Measurements from ENCODE around the gene CDH3. TPM values are rescaled to one million over a fixed set of nuclear protein-coding genes. Genes with fewer than 3 reads are reported as not detected.
A peak's percentile ranks its signal among the peaks of the same experiment; 100 is the strongest.

The CDH3 gene
- total RNA-seq, 1 donor from 2014 or later, result 3.4 TPM

DNA sequence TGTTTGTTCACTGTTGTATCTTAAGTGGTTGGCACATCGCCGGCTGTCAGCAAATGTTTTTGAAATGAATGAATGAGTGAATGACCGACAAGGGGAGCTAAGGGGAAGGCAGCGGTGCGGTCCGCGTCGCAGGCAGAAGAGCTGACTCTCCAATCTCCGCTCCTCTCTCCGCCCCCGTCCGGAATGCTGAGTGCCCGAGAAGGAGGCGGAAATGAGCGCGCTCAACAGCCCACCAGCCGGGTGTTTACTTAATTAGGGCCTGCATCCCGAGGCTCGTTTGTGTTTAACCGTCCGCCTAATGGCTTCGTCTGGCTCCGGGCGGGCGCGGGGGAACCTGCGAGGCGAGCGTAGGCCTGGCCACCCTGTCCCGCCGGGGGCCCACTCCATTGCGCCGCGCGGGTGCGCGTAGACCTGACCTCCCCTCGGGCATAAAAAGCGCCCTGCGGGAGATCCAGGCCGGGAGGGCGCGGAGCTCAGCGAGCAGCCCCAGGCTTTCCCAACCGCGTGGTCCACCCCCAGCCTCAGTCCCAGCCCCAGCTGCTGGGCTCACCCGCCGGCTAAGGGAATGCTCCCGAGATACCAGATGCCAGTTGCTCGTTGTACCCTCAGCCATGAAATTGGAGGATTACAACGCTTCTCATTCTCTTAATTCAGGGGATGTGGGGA, 2.5 kb upstream of the CDH3 start:
- Histone ChIP-seq H3K27ac (no peak overlapping the region), H3K36me3 (no peaks in the 10 kb centered on the region), H3K27me3 (ENCODE audit: low read depth) (peaks cover 56% of the 10 kb centered on the region), H3K4me1 (peaks cover 28% of the 10 kb centered on the region), H3K9me3 (no peaks in the 10 kb centered on the region), H3K4me3 (peak overlapping the region; percentile 39)
- peak; percentile 73 to 74 for ATAC-seq
- DNase-seq, result peak; percentile 76
- TF ChIP-seq, protein P1, sequence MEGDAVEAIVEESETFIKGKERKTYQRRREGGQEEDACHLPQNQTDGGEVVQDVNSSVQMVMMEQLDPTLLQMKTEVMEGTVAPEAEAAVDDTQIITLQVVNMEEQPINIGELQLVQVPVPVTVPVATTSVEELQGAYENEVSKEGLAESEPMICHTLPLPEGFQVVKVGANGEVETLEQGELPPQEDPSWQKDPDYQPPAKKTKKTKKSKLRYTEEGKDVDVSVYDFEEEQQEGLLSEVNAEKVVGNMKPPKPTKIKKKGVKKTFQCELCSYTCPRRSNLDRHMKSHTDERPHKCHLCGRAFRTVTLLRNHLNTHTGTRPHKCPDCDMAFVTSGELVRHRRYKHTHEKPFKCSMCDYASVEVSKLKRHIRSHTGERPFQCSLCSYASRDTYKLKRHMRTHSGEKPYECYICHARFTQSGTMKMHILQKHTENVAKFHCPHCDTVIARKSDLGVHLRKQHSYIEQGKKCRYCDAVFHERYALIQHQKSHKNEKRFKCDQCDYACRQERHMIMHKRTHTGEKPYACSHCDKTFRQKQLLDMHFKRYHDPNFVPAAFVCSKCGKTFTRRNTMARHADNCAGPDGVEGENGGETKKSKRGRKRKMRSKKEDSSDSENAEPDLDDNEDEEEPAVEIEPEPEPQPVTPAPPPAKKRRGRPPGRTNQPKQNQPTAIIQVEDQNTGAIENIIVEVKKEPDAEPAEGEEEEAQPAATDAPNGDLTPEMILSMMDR (IDR thresholded peaks at IDR 0.05), result no peak
- intact Hi-C loops (cut with DNase I), result no loop called here

DNA sequence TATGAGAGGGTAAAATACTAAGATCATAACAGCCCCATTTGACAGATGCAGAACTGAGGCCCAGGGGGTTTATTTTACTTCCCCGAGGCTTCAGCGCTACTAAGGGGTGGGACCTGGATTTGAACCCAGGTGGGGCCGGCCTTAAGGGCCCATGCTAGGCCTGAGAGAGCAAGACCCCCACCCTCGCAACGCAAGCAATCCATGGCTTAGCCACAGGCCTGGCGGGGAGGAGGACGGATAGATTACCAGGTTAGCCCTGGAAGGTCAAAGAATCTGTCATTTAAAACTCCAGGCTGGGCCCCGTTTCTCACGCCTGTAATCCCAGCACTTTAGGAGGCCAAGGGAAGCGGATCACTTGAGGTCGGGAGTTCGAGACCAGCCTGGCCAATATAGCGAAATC, 1.9 kb upstream of the CDH3 start:
- ATAC-seq, result no peak
- intact Hi-C loops (cut with DNase I), result no loop called here
- Histone ChIP-seq H3K27me3 (ENCODE audit: low read depth) (peaks cover 62% of the 10 kb centered on the region), H3K36me3 (no peaks in the 10 kb centered on the region), H3K4me1 (peaks cover 28% of the 10 kb centered on the region), H3K27ac (no peak overlapping the region), H3K9me3 (no peaks in the 10 kb centered on the region), H3K4me3 (no peak overlapping the region)
- TF ChIP-seq, protein P1 (IDR thresholded peaks at IDR 0.05), result no peak
- no peak for DNase-seq

DNA sequence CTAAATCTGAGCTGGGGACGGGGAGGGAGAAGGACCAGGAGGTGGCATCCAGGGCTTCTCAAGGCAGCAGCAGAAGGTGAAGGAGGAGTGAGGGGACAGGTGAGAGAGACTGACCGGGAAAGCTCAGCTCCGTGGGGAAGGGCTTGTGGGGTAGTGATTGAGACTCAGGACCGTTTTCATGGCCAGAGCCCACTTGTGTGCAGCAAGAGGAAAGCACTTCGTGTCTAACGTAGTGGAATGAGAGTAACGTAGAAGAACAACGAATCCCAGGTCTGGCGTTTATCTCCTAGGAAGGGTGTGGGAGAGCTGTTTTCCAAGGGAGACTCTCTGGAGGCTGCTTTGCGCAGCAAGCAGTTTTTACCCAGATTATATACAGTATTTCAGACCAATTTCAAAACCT, 1.3 kb upstream of the CDH3 start:
- no peaks in the 10 kb centered on the region for H3K36me3 ChIP-seq
- H3K9me3 ChIP-seq, result no peaks in the 10 kb centered on the region
- TF ChIP-seq, protein P1 (IDR thresholded peaks at IDR 0.05), result no peak
- DNase-seq, result no peak
- intact Hi-C loops (cut with DNase I), result no loop called here
- peaks cover 28% of the 10 kb centered on the region for H3K4me1 ChIP-seq
- ATAC-seq, result no peak
- no peak overlapping the region for H3K27ac ChIP-seq
- H3K27me3 ChIP-seq (ENCODE audit: low read depth), result peaks cover 64% of the 10 kb centered on the region
- no peak overlapping the region for H3K4me3 ChIP-seq

DNA sequence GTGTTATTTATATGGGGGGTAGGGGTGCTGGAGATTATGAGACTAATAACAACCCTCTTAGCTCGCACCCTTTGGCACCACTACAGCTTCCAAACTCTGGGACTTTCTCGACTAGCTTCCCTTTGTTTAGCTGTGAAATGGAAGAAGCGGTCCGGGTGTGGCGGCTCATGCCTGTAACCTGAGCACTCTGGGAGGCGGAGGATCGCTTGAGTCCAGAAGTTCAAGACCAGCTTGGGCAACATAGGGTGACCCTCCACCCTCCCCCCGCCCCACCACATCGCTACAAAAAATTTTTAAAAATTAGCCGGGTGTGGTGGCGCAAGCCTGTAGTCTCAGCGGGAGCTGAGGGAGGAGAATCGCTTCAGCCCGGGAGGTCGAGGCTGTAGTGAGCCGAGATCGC, 814 bp upstream of the CDH3 start:
- Histone ChIP-seq H3K36me3 (no peaks in the 10 kb centered on the region), H3K9me3 (no peaks in the 10 kb centered on the region), H3K4me1 (peaks cover 28% of the 10 kb centered on the region), H3K4me3 (peak overlapping the region; percentile 53), H3K27ac (no peak overlapping the region), H3K27me3 (ENCODE audit: low read depth) (peaks cover 64% of the 10 kb centered on the region)
- TF ChIP-seq, protein P1 (IDR thresholded peaks at IDR 0.05), result no peak
- DNase-seq (no peak), ATAC-seq (no peak)
- intact Hi-C loops (cut with DNase I), result no loop called here

GRCh38 chr16:68645494-68646388, 631 bp downstream of the CDH3 start:
- no peaks in the 10 kb centered on the region for H3K9me3 ChIP-seq
- H3K4me1 ChIP-seq, result peaks cover 28% of the 10 kb centered on the region
- H3K36me3 ChIP-seq, result no peaks in the 10 kb centered on the region
- ATAC-seq (peak; percentile 66), DNase-seq (peak; percentile 48)
- H3K27me3 ChIP-seq (ENCODE audit: low read depth), result peaks cover 68% of the 10 kb centered on the region
- peak overlapping the region; percentile 53 for H3K4me3 ChIP-seq
- no peak overlapping the region for H3K27ac ChIP-seq
- TF ChIP-seq, protein P1 (IDR thresholded peaks at IDR 0.05), result no peak
- intact Hi-C loops (cut with DNase I), result no loop called here
